Prostate gland (tissue), 2 donors: Measurements from ENCODE around the gene PNISR.
"Not testable (repeated sequence)": the region's sequence is repeated elsewhere in the genome, so short reads cannot be mapped to it uniquely, and the experiment has no call there.

Experiments used
- CTCF ChIP-seq, 4 experiments: fragments of 200-600 bp in 2 of 4; fragments of 450-650 bp in 2 of 4; sonication (generic) in 2 of 4; IDR thresholded peaks; 1 replicate in 3 of 4; 2 replicates in 1 of 4; pipeline ENCODE4 v1.5.1; 2016 to 2019; ENCODE audit warnings: antibody characterized with exemption in 4 of 4, mild to moderate bottlenecking in 2 of 4, moderate library complexity in 2 of 4
- POLR2A ChIP-seq: fragments of 450-650 bp; IDR thresholded peaks from one replicate; pipeline ENCODE4 v1.6.1; 2016; ENCODE audit warnings: antibody characterized with exemption, mild to moderate bottlenecking
- POLR2AphosphoS5 ChIP-seq: sonication (generic); formaldehyde crosslinking; IDR thresholded peaks from one replicate; pipeline ENCODE4 v1.6.1; 2017; ENCODE audit warnings: antibody characterized with exemption

DNA sequence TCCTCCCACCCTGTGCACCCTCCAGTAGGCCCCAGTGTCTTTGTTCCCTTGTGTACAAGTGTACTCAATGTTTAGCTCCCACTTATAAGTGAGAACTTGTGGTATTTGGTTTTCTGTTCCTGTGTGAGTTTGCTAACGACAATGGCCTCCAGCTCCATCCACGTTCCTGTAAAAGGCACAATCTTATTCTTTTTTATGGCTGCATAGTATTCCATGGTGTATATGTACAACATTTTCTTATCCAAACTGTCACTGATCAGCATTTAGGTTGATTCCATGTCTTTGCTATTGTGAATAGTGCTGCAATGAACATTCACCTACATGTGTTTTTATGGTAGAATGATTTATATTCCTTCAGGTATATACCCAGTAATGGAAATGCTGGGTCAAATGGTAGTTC lies 34.0 kb upstream of the PNISR start:
- not testable (repeated sequence) for TF ChIP-seq CTCF (IDR thresholded peaks at IDR 0.05); POLR2AphosphoS5; POLR2A
